ENCODE data around the gene ZFHX3.

Gene ZFHX3

DNA sequence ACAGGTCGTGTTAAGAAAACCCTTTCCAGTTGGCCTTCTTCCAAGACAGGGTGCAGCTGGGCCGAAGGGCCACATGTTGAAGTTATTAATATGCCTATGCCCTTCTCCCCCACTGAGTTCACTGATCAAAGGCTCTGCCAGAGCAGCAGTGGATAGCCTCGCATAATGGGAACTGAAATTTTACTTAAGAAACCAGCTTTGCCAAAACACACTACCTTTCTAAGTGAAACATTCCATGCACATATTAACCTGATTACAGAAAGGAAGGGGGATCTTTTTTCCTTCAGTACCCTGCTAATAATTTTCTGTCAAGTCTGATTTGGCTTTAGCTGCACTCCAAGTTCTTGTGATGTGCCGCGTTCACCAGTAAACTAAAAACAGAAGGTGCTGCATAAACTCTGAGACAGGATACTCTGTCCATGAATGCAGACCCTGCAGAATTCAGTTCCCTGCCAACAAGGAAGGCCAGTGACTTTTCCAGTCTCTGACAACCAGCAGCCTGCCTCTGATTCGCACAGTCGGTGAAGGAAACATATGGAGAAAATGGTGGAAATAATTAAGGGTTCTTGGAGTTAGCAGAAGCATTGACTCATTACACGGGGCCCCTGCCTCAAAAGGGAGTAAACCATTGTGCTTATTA is 283.8 kb downstream of the ZFHX3 start:
- H3K36me3 Mint-ChIP-seq (ENCODE audit: low read depth), result peaks cover 6% of the 10 kb centered on the region

DNA sequence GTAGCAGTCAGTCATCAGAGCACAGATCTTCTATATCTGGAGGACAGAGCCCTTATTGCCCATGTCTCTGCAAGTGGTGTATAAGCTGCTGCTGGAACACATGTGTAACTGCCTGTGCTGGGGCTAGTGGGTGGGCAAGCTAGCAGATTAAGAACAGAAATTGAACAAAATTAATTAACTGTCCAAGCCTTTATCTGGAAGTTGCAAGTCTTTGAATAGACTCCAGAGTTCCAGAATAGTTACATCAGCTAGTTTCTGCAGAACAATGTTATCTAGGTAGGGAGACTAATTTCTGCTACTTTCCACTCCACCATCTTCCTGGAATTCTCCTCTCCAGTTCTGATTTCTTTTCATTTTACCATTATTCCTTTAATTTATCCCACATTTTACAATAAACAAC is 287.3 kb downstream of the ZFHX3 start:
- H3K36me3 Mint-ChIP-seq (ENCODE audit: low read depth), result peaks cover 28% of the 10 kb centered on the region

More for the DNA sequence above, 283.8 kb downstream of the ZFHX3 start:
- Mint-ChIP-seq H3K27ac (peak overlapping the region; percentile 93 to 96 (median 95)), H3K9me3 (peaks cover 11% of the 10 kb centered on the region), H3K4me1 (peaks cover 31% of the 10 kb centered on the region), H3K4me3 (peak overlapping the region in 2 of 3 experiments; percentile 14 to 32), H3K27me3 (ENCODE audit: low read depth) (no peaks in the 10 kb centered on the region)
- TF ChIP-seq, protein P1, sequence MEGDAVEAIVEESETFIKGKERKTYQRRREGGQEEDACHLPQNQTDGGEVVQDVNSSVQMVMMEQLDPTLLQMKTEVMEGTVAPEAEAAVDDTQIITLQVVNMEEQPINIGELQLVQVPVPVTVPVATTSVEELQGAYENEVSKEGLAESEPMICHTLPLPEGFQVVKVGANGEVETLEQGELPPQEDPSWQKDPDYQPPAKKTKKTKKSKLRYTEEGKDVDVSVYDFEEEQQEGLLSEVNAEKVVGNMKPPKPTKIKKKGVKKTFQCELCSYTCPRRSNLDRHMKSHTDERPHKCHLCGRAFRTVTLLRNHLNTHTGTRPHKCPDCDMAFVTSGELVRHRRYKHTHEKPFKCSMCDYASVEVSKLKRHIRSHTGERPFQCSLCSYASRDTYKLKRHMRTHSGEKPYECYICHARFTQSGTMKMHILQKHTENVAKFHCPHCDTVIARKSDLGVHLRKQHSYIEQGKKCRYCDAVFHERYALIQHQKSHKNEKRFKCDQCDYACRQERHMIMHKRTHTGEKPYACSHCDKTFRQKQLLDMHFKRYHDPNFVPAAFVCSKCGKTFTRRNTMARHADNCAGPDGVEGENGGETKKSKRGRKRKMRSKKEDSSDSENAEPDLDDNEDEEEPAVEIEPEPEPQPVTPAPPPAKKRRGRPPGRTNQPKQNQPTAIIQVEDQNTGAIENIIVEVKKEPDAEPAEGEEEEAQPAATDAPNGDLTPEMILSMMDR (IDR thresholded peaks at IDR 0.05; ENCODE audit: unreplicated experiment in 3 of 3), result no peak

DNA sequence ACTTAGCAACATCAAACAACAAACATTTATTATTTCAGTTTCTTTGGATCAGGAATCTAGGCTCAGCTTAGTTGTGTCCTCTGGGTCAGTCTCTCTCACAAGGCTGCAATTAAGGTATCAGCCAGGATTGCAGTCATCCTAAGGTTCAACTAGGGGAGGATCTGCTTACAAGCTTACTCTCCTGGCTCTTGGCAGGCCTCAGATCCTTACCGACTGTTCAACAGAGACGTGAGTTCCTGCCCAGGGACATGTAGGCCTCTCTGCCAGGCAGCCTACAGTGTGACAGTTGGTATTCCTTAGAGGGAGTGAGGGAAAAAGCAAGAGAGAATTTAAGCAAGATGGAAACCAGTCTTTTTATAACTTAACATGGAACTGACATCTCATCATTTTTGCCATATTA is 294.0 kb downstream of the ZFHX3 start:
- H3K27ac Mint-ChIP-seq, result no peak overlapping the region
- H3K9me3 Mint-ChIP-seq, result peaks cover 26% of the 10 kb centered on the region
- TF ChIP-seq, protein P1 (IDR thresholded peaks at IDR 0.05; ENCODE audit: unreplicated experiment in 3 of 3), result no peak
- H3K4me1 Mint-ChIP-seq, result peaks cover 7% of the 10 kb centered on the region
- peaks cover 27% of the 10 kb centered on the region for H3K36me3 Mint-ChIP-seq (ENCODE audit: low read depth)
- H3K27me3 Mint-ChIP-seq (ENCODE audit: low read depth), result no peaks in the 10 kb centered on the region
- H3K4me3 Mint-ChIP-seq, result no peak overlapping the region

More for the DNA sequence above, 287.3 kb downstream of the ZFHX3 start:
- no peak overlapping the region for H3K27ac Mint-ChIP-seq
- H3K27me3 Mint-ChIP-seq (ENCODE audit: low read depth), result no peaks in the 10 kb centered on the region
- H3K4me1 Mint-ChIP-seq, result peaks cover 31% of the 10 kb centered on the region
- H3K4me3 Mint-ChIP-seq, result no peak overlapping the region
- TF ChIP-seq, protein P1 (IDR thresholded peaks at IDR 0.05; ENCODE audit: unreplicated experiment in 3 of 3), result no peak
- H3K9me3 Mint-ChIP-seq, result peaks cover 30% of the 10 kb centered on the region

DNA sequence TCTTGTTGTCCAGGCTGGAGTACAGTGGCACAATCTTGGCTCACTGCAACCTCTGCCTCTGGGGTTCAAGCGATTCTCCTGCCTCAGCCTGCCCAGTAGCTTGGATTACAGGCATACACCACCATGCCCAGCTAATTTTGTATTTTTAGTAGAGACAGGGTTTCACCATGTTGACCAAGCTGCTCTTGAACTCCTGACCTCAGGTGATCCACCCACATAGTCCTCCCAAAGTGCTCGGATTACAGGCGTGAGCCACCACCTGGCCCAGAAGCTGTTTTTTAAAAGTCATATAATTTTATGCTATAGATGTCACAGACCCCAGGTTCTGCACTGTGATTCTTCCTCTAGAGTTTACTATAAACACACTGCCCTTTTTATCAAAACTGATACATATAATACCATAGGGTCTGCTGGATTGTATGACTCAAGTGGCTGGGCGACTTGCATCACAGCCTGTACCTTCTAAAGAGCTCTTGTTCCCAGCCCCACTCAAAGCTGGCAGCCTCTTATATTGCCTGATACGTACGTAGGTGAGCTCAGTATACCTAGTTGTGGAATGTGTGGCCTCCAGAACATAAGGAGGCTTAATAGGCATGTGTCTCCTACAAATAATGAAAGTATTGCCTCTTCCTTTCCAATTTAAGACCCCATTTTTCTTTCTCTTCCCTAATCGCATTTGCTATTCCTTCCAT is 295.8 kb downstream of the ZFHX3 start:
- TF ChIP-seq, protein P1 (IDR thresholded peaks at IDR 0.05; ENCODE audit: unreplicated experiment in 3 of 3), result no peak
- H3K4me1 Mint-ChIP-seq, result peaks cover 7% of the 10 kb centered on the region
- no peaks in the 10 kb centered on the region for H3K27me3 Mint-ChIP-seq (ENCODE audit: low read depth)
- H3K27ac Mint-ChIP-seq, result no peak overlapping the region
- H3K4me3 Mint-ChIP-seq, result no peak overlapping the region
- peaks cover 12% of the 10 kb centered on the region for H3K36me3 Mint-ChIP-seq (ENCODE audit: low read depth)
- peaks cover 13% of the 10 kb centered on the region for H3K9me3 Mint-ChIP-seq

DNA sequence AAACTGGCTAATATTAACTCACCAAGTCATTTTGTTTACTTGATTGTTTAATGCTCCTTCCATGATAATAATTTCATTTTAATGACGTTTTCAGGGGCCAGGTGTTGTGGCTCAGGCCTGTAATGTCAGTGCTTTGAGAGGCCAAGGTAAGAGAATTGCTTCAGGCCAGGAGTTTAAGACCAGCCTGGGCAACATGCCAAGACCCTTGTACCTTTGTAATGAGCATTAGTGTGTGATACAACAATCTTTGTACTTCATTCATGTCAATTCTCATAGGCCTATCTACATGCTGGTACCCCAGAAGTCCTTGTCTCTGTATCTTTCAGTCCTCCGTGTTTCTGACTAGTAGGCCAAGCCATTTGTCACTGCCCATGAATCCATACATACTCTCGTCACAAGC is 296.9 kb downstream of the ZFHX3 start:
- no peaks in the 10 kb centered on the region for H3K27me3 Mint-ChIP-seq (ENCODE audit: low read depth)
- peaks cover 7% of the 10 kb centered on the region for H3K4me1 Mint-ChIP-seq
- H3K4me3 Mint-ChIP-seq, result no peak overlapping the region
- peaks cover 8% of the 10 kb centered on the region for H3K9me3 Mint-ChIP-seq
- TF ChIP-seq, protein P1 (IDR thresholded peaks at IDR 0.05; ENCODE audit: unreplicated experiment in 3 of 3), result no peak
- peak overlapping the region in 1 of 3 experiments; percentile 40 for H3K27ac Mint-ChIP-seq
- peaks cover 7% of the 10 kb centered on the region for H3K36me3 Mint-ChIP-seq (ENCODE audit: low read depth)

Data from nephron (organoid).